H9 (cell line): Measurements from ENCODE around the gene MRGPRX2. TPM values are rescaled to one million over a fixed set of nuclear protein-coding genes. Genes with fewer than 3 reads are reported as not detected.

Experiments
- DNase-seq: peaks from one replicate; pipeline ENCODE4 v3.0.0-alpha.2; 2017
- H2AFZ ChIP-seq: one replicate; pipeline ENCODE4 v1.6.1; 2013; ENCODE audit warnings: mild to moderate bottlenecking, low read length, control low read depth, moderate library complexity
- H2AK5ac ChIP-seq: 2 replicates; pipeline ENCODE4 v1.6.1; 2013; ENCODE audit warnings: low read length, control low read depth, mixed read lengths; ENCODE audit not compliant: insufficient read length
- H2BK120ac ChIP-seq: one replicate; pipeline ENCODE4 v1.6.1; 2013; ENCODE audit warnings: low read depth, mild to moderate bottlenecking, low read length, control low read depth, inconsistent platforms; ENCODE audit not compliant: poor library complexity, severe bottlenecking
- H2BK12ac ChIP-seq: 2 replicates; pipeline ENCODE4 v1.6.1; 2013; ENCODE audit warnings: low read length, control low read depth, mixed read lengths, low read depth; ENCODE audit not compliant: insufficient read length
- H2BK15ac ChIP-seq: 2 replicates; pipeline ENCODE4 v1.6.1; 2013; ENCODE audit warnings: low read depth, low read length, control low read depth
- H2BK20ac ChIP-seq: one replicate; pipeline ENCODE4 v1.6.1; 2013; ENCODE audit warnings: low read depth, mild to moderate bottlenecking, low read length, control low read depth, inconsistent platforms; ENCODE audit not compliant: poor library complexity, severe bottlenecking
- H2BK5ac ChIP-seq: 2 replicates; pipeline ENCODE4 v1.6.1; 2013; ENCODE audit warnings: low read length, control low read depth, mixed read lengths; ENCODE audit not compliant: insufficient read length
- H3K14ac ChIP-seq: 2 replicates; pipeline ENCODE4 v1.6.1; 2013; ENCODE audit warnings: low read length, control low read depth; ENCODE audit not compliant: insufficient read depth
- H3K18ac ChIP-seq: 2 replicates; pipeline ENCODE4 v1.6.1; 2013; ENCODE audit warnings: low read depth, mild to moderate bottlenecking, mixed read lengths, low read length, control low read depth; ENCODE audit not compliant: insufficient read length
- H3K23ac ChIP-seq: 2 replicates; pipeline ENCODE4 v1.6.1; 2013; ENCODE audit warnings: low read length, control low read depth, mixed read lengths, low read depth; ENCODE audit not compliant: insufficient read length
- H3K23me2 ChIP-seq: 2 replicates; pipeline ENCODE4 v1.6.1; 2013; ENCODE audit warnings: low read depth, mild to moderate bottlenecking, mixed read lengths, low read length, control low read depth; ENCODE audit not compliant: insufficient read length, poor library complexity, severe bottlenecking
- H3K27ac ChIP-seq: 2 replicates; pipeline ENCODE4 v1.5.1; 2013; ENCODE audit warnings: low read length, control low read depth, mixed read lengths, low read depth; ENCODE audit not compliant: insufficient read length
- H3K27me3 ChIP-seq: 2 replicates; pipeline ENCODE4 v1.6.1; 2013; ENCODE audit warnings: low read length, control low read depth, inconsistent platforms; ENCODE audit not compliant: insufficient read depth
- H3K4ac ChIP-seq: 2 replicates; pipeline ENCODE4 v1.6.1; 2013; ENCODE audit warnings: low read depth, mild to moderate bottlenecking, control low read depth, inconsistent platforms, low read length, moderate library complexity
- H3K4me1 ChIP-seq: 2 replicates; pipeline ENCODE4 v1.6.1; 2013; ENCODE audit warnings: low read length, control low read depth, inconsistent platforms; ENCODE audit not compliant: insufficient read depth
- H3K4me2 ChIP-seq: 2 replicates; pipeline ENCODE4 v1.6.1; 2013; ENCODE audit warnings: low read length, control low read depth, mixed read lengths; ENCODE audit not compliant: insufficient read length, insufficient read depth
- H3K56ac ChIP-seq: 2 replicates; pipeline ENCODE4 v1.6.1; 2013; ENCODE audit warnings: low read depth, mild to moderate bottlenecking, mixed read lengths, low read length, control low read depth; ENCODE audit not compliant: insufficient read length
- H3K79me1 ChIP-seq: 2 replicates; pipeline ENCODE4 v1.6.1; 2013; ENCODE audit warnings: low read depth, mild to moderate bottlenecking, moderate library complexity, low read length, control low read depth, inconsistent platforms; ENCODE audit not compliant: insufficient read depth, poor library complexity, severe bottlenecking
- H3K79me2 ChIP-seq: 2 replicates; pipeline ENCODE4 v1.6.1; 2013; ENCODE audit warnings: low read length, control low read depth, inconsistent platforms; ENCODE audit not compliant: insufficient read depth
- H3K9ac ChIP-seq: 2 replicates; pipeline ENCODE4 v1.6.1; 2013; ENCODE audit warnings: low read length, control low read depth, mixed read lengths; ENCODE audit not compliant: insufficient read length; ENCODE audit errors: extremely low read depth
- H3K9me3 ChIP-seq: one replicate; pipeline ENCODE4 v1.6.1; 2013; ENCODE audit warnings: low read depth, low read length, inconsistent platforms; ENCODE audit not compliant: control insufficient read depth
- H3T11ph ChIP-seq: one replicate; pipeline ENCODE4 v1.6.1; 2013; ENCODE audit warnings: mild to moderate bottlenecking, low read length, control low read depth, inconsistent platforms
- H4K20me1 ChIP-seq: one replicate; pipeline ENCODE4 v1.6.1; 2013; ENCODE audit not compliant: control insufficient read depth, insufficient read length, insufficient read depth
- H4K5ac ChIP-seq: 2 replicates; pipeline ENCODE4 v1.6.1; 2013; ENCODE audit warnings: low read depth, mild to moderate bottlenecking, mixed read lengths, low read length, control low read depth; ENCODE audit not compliant: insufficient read length
- H4K8ac ChIP-seq: replicated peaks from 2 replicates; pipeline ENCODE4 v1.6.1; 2013; ENCODE audit warnings: low read length, control low read depth, mixed read lengths, low read depth; ENCODE audit not compliant: insufficient read length
- H4K91ac ChIP-seq: 2 replicates; pipeline ENCODE4 v1.6.1; 2013; ENCODE audit warnings: low read depth, mild to moderate bottlenecking, moderate library complexity, mixed read lengths, low read length, control low read depth; ENCODE audit not compliant: insufficient read length
- H3K27ac Mint-ChIP-seq, 3 experiments: 2 replicates in 2 of 3; 3 replicates in 1 of 3; pipeline ENCODE4 v1.8.0; 2020 to 2021; ENCODE audit warnings: mixed read lengths in 3 of 3, mild to moderate bottlenecking in 1 of 3, moderate library complexity in 1 of 3
- H3K27me3 Mint-ChIP-seq: 2 replicates; pipeline ENCODE4 v1.8.0; 2021; ENCODE audit warnings: low read depth, mild to moderate bottlenecking, moderate library complexity, mixed read lengths
- H3K36me3 Mint-ChIP-seq, 3 experiments: 2 replicates in 2 of 3; 3 replicates in 1 of 3; pipeline ENCODE4 v1.8.0; 2020 to 2021; ENCODE audit warnings: low read depth in 3 of 3, mixed read lengths in 3 of 3; ENCODE audit not compliant: insufficient read depth in 1 of 3
- H3K4me1 Mint-ChIP-seq, 2 experiments: 2 replicates each; pipeline ENCODE4 v1.8.0; 2020; ENCODE audit warnings: mixed read lengths in 2 of 2
- H3K4me3 Mint-ChIP-seq, 2 experiments: 2 replicates in 1 of 2; 3 replicates in 1 of 2; pipeline ENCODE4 v1.8.0; 2020 to 2021; ENCODE audit warnings: mild to moderate bottlenecking in 2 of 2, mixed read lengths in 2 of 2, moderate library complexity in 1 of 2
- H3K9me3 Mint-ChIP-seq, 2 experiments: 2 replicates in 1 of 2; 3 replicates in 1 of 2; pipeline ENCODE4 v1.8.0; 2020; ENCODE audit warnings: mild to moderate bottlenecking in 2 of 2, mixed read lengths in 2 of 2, moderate library complexity in 1 of 2
- CTCF ChIP-seq: fragments of 200-600 bp; sonication (generic); conservative IDR thresholded peaks from 3 replicates; pipeline ENCODE4 v1.8.0; 2021; ENCODE audit warnings: antibody characterized with exemption, mild to moderate bottlenecking
- WGBS: extraction: QIAGEN DNeasy Blood & Tissue Kit; methylation state at CpG from one replicate; pipeline ENCODE4 v1.1.7; 2013; ENCODE audit warnings: missing lambda C conversion rate, low lambda C conversion rate, mixed read lengths; ENCODE audit not compliant: insufficient read length; ENCODE audit errors: extremely low coverage; 5-methylcytosine and 5-hydroxymethylcytosine counted together
- total RNA-seq: library from RNA; stranded (reverse); gene quantifications from 2 replicates; pipeline ENCODE4 v1.2.1, GENCODE V29; 2021

The MRGPRX2 gene
- total RNA-seq, 1 experiment from 2014 or later = not detected

GRCh38 chr11:19107125-19107524 lies 46.6 kb upstream of the MRGPRX2 start:
- Histone ChIP-seq H3K9me3 (no peaks in the 10 kb centered on the region), H3K27ac (no peak overlapping the region), H3K79me2 (no peaks in the 10 kb centered on the region), H3K4ac (no peak overlapping the region), H3K9ac (no peak overlapping the region), H3K14ac (no peak overlapping the region), H2BK5ac (no peak overlapping the region), H2AFZ (no peak overlapping the region), H3K23ac (no peak overlapping the region), H4K8ac (no peak overlapping the region), H3K4me1 (no peaks in the 10 kb centered on the region; the same call in 1 of the 2 replicates), H3K18ac (no peak overlapping the region), H3K23me2 (no peaks in the 10 kb centered on the region), H2BK15ac (no peak overlapping the region), H4K5ac (no peak overlapping the region), H3T11ph (no peak overlapping the region), H3K27me3 (no peaks in the 10 kb centered on the region), H2BK12ac (no peak overlapping the region), H4K91ac (no peak overlapping the region), H2BK120ac (no peak overlapping the region), H3K79me1 (no peaks in the 10 kb centered on the region), H3K56ac (no peak overlapping the region), H2BK20ac (no peak overlapping the region), H2AK5ac (no peak overlapping the region), H3K4me2 (no peak overlapping the region), H4K20me1 (no peaks in the 10 kb centered on the region)
- no peaks in the 10 kb centered on the region; a peak in 1 of 5 replicates for H3K9me3 Mint-ChIP-seq
- H3K4me1 Mint-ChIP-seq = peaks cover 9 to 12% of the 10 kb centered on the region in 2 experiments; a peak in 3 of 4 replicates
- DNase-seq = no peak
- TF ChIP-seq CTCF = no peak
- H3K4me3 Mint-ChIP-seq = no peak overlapping the region
- WGBS = no CpG with 5 or more reads among the region's 1 CpG
- H3K27me3 Mint-ChIP-seq = peaks cover 10% of the 10 kb centered on the region
- no peaks in the 10 kb centered on the region; a peak in 1 of 7 replicates for H3K36me3 Mint-ChIP-seq
- no peak overlapping the region for H3K27ac Mint-ChIP-seq
